GM19240 (cell line): ENCODE results near the gene TIMMDC1.
"Not testable (repeated sequence)": the region's sequence is repeated elsewhere in the genome, so short reads cannot be mapped to it uniquely, and the experiment has no call there.

Source experiments
- DNase-seq: peaks from one replicate; pipeline ENCODE4 v3.0.0; 2011; ENCODE audit warnings: low spot score; ENCODE audit not compliant: insufficient read length

TIMMDC1 gene

GRCh38 chr3:119510690-119511089, 12.3 kb downstream of the TIMMDC1 start:
- DNase-seq = no peak

- no peak for DNase-seq
These were observed 16.3 kb downstream of the TIMMDC1 start for GRCh38 chr3:119514637-119515036.

- DNase-seq = no peak
These were observed 18.8 kb downstream of the TIMMDC1 start for GRCh38 chr3:119517112-119517511.

GRCh38 chr3:119518026-119518425, 19.7 kb downstream of the TIMMDC1 start:
- DNase-seq = no peak

GRCh38 chr3:119524931-119525662, 26.8 kb downstream of the TIMMDC1 start:
- DNase-seq = no peak

GRCh38 chr3:119527714-119528113, 29.4 kb downstream of the TIMMDC1 start:
- DNase-seq = no peak

GRCh38 chr3:119529883-119530282, 31.5 kb downstream of the TIMMDC1 start:
- no peak for DNase-seq

- DNase-seq = no peak
These were observed 32.1 kb downstream of the TIMMDC1 start for GRCh38 chr3:119530456-119530855.

- DNase-seq = no peak
These were observed 32.8 kb downstream of the TIMMDC1 start for GRCh38 chr3:119531151-119531550.

- DNase-seq = no peak
These were observed 35.9 kb downstream of the TIMMDC1 start for GRCh38 chr3:119534296-119534695.

GRCh38 chr3:119536757-119537156, 38.4 kb downstream of the TIMMDC1 start:
- no peak for DNase-seq

GRCh38 chr3:119538772-119539171, 40.4 kb downstream of the TIMMDC1 start:
- no peak for DNase-seq

GRCh38 chr3:119541547-119541946, 43.2 kb downstream of the TIMMDC1 start:
- no peak for DNase-seq

GRCh38 chr3:119542168-119542767, 43.9 kb downstream of the TIMMDC1 start:
- DNase-seq = no peak

- DNase-seq = no peak
These were observed 44.8 kb downstream of the TIMMDC1 start for GRCh38 chr3:119543147-119543546.

- DNase-seq = no peak
These were observed 48.9 kb downstream of the TIMMDC1 start for GRCh38 chr3:119547227-119547626.

GRCh38 chr3:119548341-119548740, 50.0 kb downstream of the TIMMDC1 start:
- DNase-seq = no peak

GRCh38 chr3:119550192-119550910, 52.0 kb downstream of the TIMMDC1 start:
- no peak for DNase-seq

- no peak for DNase-seq
These were observed 53.3 kb downstream of the TIMMDC1 start for GRCh38 chr3:119551598-119551997.

- DNase-seq = not testable (repeated sequence)
These were observed 54.6 kb downstream of the TIMMDC1 start for GRCh38 chr3:119552928-119553327.

GRCh38 chr3:119553823-119554415, 55.6 kb downstream of the TIMMDC1 start:
- no peak for DNase-seq

GRCh38 chr3:119555309-119555735, 57.0 kb downstream of the TIMMDC1 start:
- DNase-seq = no peak
